GM12891 (cell line): ENCODE data around the gene PRKN.

Experiments used
- DNase-seq: peaks from one replicate; pipeline ENCODE4 v3.0.0; 2011; ENCODE audit warnings: low spot score; ENCODE audit not compliant: insufficient read length
- FAIRE-seq: peaks from 2 replicates; lab custom pipeline; 2011; peaks lifted over from hg19 to GRCh38; lab: Jason Lieb, UNC
- PAX5 ChIP-seq: IDR thresholded peaks from 2 replicates; pipeline ENCODE4 v1.6.1; 2011; ENCODE audit warnings: low read length, moderate library complexity, mild to moderate bottlenecking; ENCODE audit not compliant: insufficient read depth, severe bottlenecking
- POLR2A ChIP-seq: IDR thresholded peaks from 2 replicates; pipeline ENCODE4 v1.6.1; 2011; ENCODE audit warnings: low read depth, low read length, control low read depth
- POLR2AphosphoS5 ChIP-seq: IDR thresholded peaks from 2 replicates; pipeline ENCODE4 v1.6.1; 2011; ENCODE audit warnings: low read depth, low read length, control low read depth
- POU2F2 ChIP-seq: IDR thresholded peaks from 2 replicates; pipeline ENCODE4 v1.6.1; 2011; ENCODE audit warnings: low read depth, mild to moderate bottlenecking, control low read depth, low read length, moderate library complexity
- SPI1 ChIP-seq: IDR thresholded peaks from 2 replicates; pipeline ENCODE4 v1.6.1; 2011; ENCODE audit warnings: low read depth, low read length, control low read depth
- TAF1 ChIP-seq: IDR thresholded peaks from 2 replicates; pipeline ENCODE4 v1.6.1; 2011; ENCODE audit warnings: low read depth, low read length, control low read depth

The PRKN gene

GRCh38 chr6:161736781-161737292 lies 990.7 kb downstream of the PRKN start:
- FAIRE-seq (no peak), DNase-seq (no peak)
- TF ChIP-seq POLR2A, result no peak

GRCh38 chr6:161736326-161736725 lies 991.2 kb downstream of the PRKN start:
- FAIRE-seq, result no peak
- TF ChIP-seq POLR2AphosphoS5 (no peak), POU2F2 (no peak), POLR2A (no peak), PAX5 (no peak), SPI1 (no peak), TAF1 (no peak)
- no peak for DNase-seq

- TF ChIP-seq PAX5, result no peak
- no peak for TF ChIP-seq SPI1
- TF ChIP-seq POLR2AphosphoS5, result no peak
- TF ChIP-seq POLR2A, result no peak
- TF ChIP-seq POU2F2, result no peak
- TF ChIP-seq TAF1, result no peak
- FAIRE-seq, result no peak
- DNase-seq, result no peak
Observed at GRCh38 chr6:161732594-161732993, 995.0 kb downstream of the PRKN start.

GRCh38 chr6:161727083-161727833 lies 1000.3 kb downstream of the PRKN start:
- DNase-seq (no peak), FAIRE-seq (no peak)
- TF ChIP-seq SPI1 (no peak), PAX5 (no peak), POU2F2 (no peak)

GRCh38 chr6:161722394-161722793 lies 1005.2 kb downstream of the PRKN start:
- FAIRE-seq, result no peak

GRCh38 chr6:161721511-161721910 lies 1006.1 kb downstream of the PRKN start:
- no peak for DNase-seq
- no peak for FAIRE-seq
- TF ChIP-seq SPI1 (no peak), TAF1 (no peak), POLR2A (no peak), PAX5 (no peak), POLR2AphosphoS5 (no peak), POU2F2 (no peak)

More at GRCh38 chr6:161722394-161722793, 1005.2 kb downstream of the PRKN start:
- TF ChIP-seq SPI1 (no peak), POLR2AphosphoS5 (no peak), POU2F2 (no peak), TAF1 (no peak), PAX5 (no peak)
- DNase-seq, result no peak

- DNase-seq (no peak), FAIRE-seq (no peak)
- TF ChIP-seq POLR2A (no peak), SPI1 (no peak)
Observed at GRCh38 chr6:161716176-161716575, 1011.4 kb downstream of the PRKN start.

- FAIRE-seq, result no peak
- TF ChIP-seq PAX5 (no peak), SPI1 (no peak), TAF1 (no peak), POLR2A (no peak), POLR2AphosphoS5 (no peak), POU2F2 (no peak)
- DNase-seq, result no peak
Observed at GRCh38 chr6:161711938-161712337, 1015.6 kb downstream of the PRKN start.

GRCh38 chr6:161711515-161711914 lies 1016.1 kb downstream of the PRKN start:
- TF ChIP-seq POLR2AphosphoS5 (no peak), POLR2A (no peak), POU2F2 (no peak)
- no peak for DNase-seq
- no peak for FAIRE-seq

- DNase-seq, result no peak
- TF ChIP-seq POLR2A (no peak), TAF1 (no peak), POU2F2 (no peak), POLR2AphosphoS5 (no peak), PAX5 (no peak)
- FAIRE-seq, result no peak
Observed at GRCh38 chr6:161710698-161711097, 1016.9 kb downstream of the PRKN start.

GRCh38 chr6:161701056-161701455 lies 1026.5 kb downstream of the PRKN start:
- DNase-seq (no peak), FAIRE-seq (no peak)
- no peak for TF ChIP-seq POLR2A
- no peak for TF ChIP-seq POLR2AphosphoS5
- TF ChIP-seq SPI1, result no peak
- no peak for TF ChIP-seq TAF1
- TF ChIP-seq PAX5, result no peak
- TF ChIP-seq POU2F2, result no peak
